T-helper 1 cell treated with Interleukin-12 subunit alpha and Interleukin-12 subunit beta and Interleukin-4 antibody, amounts not matched to agents 30 ng/mL and 1 ng/mL, for 36 hours (primary cell): ENCODE results near the gene ADORA2A. TPM values are rescaled to one million over a fixed set of nuclear protein-coding genes. Genes with fewer than 3 reads are reported as not detected.

Experiments
- intact Hi-C: fragments of 100-400 bp; cut with micrococcal nuclease; formaldehyde crosslinking; loops from one replicate; pipeline ENCODE4 v1.15.1; 2024
- total RNA-seq: library from RNA; stranded (reverse); gene quantifications from 2 replicates; pipeline ENCODE4 v1.2.3, GENCODE V29; 2022

ADORA2A gene
- total RNA-seq, 1 donor from 2014 or later: 22.2 TPM

DNA sequence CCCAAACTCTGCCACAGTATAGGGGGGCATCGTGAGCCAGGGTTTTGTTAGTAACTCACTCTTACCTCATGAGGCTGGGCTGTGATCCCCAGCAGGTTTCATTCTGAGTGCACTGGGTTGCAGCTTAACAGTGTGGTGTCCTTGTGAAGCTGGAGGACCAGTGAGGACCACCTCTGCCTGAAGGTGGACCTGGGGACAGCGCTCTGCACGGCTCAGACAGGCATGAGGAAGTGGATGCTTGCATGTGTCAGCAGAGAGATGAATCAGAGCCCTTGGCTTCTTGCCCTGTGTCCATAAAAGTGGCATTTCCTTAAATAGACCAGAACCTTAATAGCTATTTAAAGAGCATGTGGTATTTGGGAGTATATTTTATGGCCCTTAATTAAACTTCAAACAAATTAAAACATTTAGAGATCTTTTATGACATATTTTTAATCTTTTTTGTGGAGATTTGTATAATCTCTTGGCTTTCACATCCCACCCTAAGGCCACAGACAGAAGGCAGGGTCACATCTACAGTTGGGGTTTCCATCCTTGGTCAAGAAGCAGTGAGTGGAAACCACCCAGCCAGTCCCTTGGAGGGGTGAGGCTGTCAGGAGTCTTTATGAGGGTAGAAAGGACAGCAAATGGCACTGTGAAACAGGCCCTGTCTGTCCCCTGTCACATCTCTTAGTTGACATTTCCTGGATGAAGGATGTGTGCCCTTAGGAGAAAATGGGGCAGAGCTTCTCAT, 24.8 kb upstream of the ADORA2A start:
- intact Hi-C loops: no loop called here

DNA sequence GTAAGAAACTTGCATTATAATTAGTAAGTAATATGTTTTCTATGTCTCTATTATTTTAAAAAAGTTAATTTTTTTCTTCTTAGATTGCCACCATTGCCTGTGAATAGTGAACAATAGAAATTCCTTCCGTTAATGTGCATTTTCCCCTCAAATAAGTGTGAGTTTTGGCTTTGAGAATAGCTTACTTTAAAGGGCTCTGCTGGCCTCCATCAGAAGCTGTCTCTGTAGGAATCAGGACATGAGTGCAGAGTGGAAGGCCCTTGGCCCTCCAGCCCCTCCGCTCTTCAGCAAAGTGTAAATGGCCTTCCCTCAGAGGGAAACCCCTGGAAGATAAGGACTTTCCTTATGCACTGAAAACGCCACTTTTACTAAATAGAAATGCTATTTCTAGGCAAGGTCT, 24.1 kb upstream of the ADORA2A start:
- intact Hi-C loops: no loop called here

DNA sequence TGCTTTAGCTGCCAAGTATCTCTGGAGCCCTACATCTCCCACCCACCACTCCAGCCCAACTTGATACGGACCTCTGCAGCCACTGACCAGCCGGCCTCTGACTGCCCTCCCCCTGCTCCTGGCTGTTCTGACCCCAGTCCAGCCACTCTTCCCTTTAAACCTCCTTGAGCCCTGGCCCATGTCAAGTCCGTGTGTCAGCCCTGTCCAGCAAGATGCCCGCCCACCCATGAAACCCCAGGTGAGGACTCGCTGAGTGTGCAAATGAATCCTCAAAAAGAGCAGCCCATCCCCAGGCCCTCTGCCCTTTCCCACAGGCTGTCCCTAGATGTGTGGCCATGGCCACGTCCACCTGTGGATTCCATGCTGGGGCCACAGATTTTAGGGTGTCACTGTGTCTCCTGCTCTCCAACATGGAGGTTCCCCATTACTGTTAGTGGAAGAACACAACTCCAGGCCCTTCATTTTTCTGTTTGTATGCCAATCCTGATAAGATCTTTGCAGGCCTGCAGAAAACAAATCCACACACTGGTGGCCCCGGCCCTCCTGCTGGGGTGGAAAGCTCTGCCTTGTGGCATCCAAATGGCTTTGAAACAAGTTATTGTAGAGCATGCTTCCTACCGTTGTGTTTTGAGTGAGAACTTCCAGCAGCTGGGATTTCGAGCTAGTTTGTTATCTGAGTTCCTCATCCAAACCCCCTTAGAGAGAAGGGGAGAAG, 22.7 kb upstream of the ADORA2A start:
- intact Hi-C loops: no loop called here

DNA sequence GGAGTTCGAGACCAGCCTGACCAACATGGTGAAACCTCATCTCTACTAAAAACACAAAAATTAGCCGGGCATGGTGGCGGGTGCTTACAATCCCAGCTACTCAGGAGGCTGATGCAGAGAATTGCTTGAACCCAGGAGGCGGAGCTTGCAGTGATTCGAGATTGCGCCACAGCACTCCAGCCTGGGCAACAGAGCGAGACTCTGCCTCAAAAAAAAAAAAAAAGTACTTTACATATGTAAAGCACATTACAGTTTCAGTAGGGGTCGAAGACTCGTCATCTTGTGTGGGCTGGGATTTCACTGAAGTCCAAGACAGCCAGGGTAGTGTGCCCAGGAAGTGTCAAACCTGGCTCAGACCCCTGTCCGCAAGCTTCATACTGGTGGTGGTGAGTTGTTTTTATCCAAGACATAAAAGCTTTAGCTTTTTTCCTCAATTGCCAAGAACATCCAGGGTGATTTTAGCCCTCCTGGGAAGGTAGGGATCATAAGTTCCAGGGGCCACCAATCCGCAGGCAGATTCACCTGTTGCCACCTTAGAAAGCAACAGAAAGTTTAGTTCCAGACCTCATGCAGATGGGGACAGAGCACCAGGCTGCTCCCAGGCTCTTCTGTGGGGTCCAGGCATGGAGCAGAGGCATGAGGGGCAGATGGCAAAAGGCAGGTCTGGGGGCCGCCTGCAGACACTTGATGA, 21.6 kb upstream of the ADORA2A start:
- intact Hi-C loops: no loop called here

DNA sequence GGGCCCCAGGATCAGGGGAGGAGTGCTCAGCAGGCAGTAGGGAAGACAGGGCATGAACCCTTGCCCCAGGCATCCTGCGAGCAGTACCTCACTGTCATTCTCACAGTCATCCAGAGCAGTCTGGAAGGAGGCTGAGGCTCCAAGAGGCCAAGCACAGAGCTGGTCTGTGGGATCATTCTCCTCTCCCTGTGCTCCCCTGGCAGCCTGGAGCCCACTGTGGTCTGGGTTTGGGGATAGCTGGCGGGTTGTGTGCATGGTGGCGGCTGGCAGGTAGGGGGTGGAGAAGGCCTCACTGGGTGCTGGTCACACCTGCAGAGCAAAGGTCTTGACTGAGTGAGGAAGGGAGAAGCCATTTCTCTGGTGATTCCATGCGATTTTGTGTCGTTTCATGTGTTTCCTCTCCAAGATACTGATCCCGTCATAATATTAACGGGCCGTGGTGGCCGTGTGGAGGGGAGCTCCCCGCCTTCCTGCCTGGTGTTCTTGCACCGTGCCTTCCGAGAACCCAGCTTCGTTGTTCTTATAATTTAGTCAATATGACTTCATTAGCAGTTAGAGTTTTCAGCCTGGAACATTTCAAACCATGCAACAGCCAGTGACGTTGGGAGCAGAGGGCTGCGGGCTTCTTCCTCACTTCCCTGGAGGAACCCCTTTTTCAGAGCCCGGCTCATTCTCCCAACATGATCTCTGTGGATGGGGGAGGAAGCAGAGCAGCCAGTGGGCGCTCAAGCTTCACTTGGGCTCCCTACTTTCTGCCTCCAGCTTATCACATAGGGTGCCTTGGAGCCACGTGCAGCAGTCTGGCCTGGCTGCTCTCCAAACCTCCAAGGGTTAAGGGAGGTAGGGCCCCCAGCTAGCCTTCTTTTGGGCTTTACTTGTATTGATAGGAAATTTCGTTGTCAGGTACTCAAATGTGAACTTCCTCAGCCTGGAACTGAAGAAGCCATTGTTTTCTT, 20.8 kb upstream of the ADORA2A start:
- intact Hi-C loops: no loop called here

DNA sequence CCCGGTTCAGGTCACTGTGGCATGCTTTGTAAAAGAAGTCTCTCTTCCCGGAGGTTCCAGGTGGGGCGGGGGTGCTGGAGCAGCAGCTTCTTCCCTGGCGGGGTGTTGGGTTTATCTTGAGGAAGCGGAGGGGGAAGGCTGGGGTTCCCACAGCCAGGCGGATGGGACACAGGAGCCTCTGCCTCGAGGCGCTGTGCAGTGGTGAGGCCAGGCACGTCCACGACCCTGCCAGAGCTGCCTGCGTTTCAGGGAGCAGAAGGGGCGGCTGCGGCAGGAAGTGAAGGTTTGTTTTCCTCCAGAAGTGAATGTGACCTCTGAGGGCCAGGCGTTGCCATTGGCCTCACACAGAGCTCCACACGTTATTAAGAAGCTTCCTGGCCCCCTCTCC, 20.1 kb upstream of the ADORA2A start:
- intact Hi-C loops: no loop called here

DNA sequence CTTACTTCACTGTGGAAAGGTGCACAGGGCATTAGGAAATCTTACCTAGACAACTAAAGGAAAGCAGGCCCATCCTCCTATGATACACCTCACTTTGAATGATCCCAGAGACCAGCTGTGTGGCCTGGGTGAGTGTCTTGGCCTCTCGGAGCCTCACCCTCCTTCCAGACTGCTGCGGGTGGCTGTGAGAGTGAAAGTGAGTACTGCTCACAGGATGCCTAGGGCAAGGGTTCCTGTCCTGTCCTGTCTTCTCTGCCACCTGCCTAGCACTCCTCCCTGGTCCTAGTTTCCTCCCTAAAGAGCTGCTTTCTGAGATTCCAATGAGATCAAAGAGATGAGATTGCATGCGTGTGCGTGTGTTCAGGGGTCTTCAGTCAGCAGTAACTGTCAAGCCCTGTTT, 19.5 kb upstream of the ADORA2A start:
- intact Hi-C loops: no loop called here

DNA sequence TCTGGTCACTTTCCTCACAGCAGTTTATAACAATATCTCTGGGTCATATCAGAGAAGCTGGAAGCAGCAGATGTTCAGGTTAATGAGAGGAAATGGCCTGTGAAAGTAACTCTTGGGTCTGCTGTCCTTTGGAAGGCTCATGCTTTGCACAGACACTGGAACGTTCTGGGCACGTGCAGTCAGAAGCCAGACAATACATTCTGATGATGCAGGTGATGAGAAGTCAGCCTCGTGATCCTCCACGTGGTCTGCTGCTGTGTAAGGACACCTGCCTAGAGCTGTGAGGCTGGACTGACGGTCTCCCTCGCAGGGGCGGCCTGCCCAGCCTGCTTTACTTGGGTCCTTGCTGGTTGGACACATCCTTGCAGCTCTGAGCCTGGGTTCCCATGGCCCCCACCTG, 18.8 kb upstream of the ADORA2A start:
- intact Hi-C loops: no loop called here

DNA sequence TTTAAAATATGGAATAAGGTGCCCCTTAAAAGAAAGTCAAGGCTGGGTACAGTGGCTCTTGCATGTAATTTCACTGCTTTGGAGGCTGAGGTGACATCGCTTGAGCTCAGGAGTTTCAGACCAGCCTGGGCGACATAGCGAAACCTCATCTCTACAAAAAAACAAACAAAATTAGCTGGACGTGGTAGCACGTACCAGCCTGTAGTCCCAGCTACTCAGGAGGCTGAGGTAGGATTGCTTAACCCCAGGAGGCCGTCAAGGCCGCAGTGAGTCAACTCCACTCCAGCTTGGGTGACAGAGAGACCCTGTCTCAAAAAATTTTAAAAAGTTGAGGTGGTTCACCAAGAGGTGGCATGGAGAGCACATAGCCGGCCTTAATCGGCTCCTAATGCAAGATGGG, 17.7 kb upstream of the ADORA2A start:
- intact Hi-C loops: no loop called here

DNA sequence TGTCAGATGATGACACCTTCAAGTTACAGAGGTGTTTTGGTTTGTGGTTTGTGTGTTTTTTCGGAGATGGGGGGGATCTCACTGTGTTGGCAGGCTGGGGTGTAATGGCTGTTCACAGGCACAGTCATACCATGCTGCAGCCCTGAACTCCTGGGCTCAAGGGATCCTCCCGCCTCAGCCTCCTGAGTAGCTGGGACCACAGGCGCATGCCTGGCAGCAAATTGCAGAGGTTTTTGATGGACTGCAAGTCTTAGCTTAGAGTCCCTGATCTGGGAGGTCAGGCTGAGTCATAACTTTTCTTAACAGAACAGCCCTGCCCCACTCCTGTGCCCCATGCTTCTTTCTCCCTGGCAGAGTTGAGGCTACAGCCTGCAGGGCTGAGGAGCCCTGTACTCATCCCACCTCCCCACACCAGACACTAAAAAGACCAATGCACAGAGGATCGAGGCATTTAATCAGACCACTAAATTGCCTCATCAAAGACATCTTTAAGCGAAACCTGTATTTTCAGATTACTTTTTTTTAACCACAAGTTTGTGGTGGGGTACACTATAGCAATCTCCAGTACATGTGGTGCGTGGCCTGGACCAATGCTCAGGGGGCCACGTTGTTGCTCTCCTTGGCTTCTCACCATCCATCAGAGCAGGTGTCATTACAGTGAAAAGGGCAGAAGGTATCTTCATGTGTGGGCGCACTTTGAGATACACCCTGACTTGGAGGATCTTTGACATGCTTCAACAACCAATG, 17.1 kb upstream of the ADORA2A start:
- intact Hi-C loops: no loop called here

DNA sequence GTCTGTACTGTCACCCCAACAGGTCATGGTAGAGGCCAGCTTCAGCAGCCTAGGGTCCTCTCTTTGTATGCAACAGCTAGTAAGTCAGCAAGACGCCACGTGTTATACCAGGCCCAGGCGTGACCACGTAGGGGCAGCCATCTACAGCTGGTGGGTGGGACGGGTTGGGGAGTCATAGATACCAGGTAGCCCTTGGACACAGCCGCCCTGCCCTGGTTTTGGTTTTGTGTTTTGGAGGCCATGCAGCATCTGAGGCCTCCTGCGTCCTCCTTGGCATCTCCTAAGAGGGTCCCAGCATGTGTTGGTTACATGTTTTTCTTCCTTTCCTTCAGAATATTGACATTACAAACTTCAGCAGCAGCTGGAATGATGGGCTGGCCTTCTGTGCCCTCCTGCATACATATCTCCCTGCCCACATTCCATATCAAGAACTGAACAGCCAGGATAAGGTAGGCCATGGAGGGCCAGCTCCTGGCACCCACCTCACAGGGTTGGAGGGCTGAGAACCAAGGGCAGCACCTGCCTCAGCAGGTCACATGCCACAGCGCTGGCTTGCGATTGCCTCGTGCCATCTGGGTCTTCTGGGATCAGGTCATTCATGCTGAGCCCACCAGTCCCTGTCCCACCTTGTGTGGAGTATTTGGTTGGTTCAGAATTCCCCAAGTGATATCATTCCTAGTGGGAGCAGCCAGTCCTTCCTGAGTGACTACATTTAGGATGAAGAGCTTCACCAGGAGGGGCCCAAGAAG, 16.0 kb upstream of the ADORA2A start:
- intact Hi-C loops: no loop called here

DNA sequence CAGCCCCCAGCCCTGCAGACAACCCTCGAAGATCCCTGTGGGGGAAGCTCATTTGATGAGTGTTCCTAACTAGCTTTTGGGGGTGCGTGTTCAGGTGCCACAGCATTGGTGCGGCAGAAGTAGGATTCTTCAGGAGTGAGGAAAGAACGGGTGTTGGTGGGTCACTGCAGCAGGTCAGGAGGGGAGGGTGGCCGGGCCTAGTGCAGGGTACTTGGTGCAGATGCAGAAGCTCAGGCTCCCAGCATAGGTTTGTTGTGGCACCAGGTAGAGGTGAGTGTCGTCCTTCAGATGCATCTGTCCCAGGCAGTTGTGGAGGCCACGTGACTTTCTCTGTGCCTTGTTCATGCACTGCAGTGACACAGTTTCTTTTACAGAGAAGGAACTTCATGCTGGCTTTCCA, 15.1 kb upstream of the ADORA2A start:
- intact Hi-C loops: no loop called here

DNA sequence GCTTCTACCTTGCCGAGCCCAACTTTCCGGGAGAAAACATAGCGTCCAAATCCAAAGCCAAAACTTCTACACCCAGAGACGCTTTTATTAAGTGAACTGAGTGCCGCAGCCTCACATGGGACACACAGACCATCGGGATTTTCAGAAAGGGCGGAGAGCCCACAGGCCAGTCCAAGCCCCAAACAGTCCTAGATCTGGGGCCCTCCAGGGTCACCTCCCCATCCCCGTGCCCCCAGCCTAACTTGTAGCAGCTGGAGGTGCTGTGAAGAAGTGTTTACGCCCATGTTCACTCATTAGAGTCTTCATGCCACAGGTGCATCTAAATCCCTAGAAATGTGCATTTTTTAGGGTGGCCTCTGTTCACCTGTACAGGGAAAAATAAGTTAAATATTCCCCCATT, 14.1 kb upstream of the ADORA2A start:
- intact Hi-C loops: no loop called here

DNA sequence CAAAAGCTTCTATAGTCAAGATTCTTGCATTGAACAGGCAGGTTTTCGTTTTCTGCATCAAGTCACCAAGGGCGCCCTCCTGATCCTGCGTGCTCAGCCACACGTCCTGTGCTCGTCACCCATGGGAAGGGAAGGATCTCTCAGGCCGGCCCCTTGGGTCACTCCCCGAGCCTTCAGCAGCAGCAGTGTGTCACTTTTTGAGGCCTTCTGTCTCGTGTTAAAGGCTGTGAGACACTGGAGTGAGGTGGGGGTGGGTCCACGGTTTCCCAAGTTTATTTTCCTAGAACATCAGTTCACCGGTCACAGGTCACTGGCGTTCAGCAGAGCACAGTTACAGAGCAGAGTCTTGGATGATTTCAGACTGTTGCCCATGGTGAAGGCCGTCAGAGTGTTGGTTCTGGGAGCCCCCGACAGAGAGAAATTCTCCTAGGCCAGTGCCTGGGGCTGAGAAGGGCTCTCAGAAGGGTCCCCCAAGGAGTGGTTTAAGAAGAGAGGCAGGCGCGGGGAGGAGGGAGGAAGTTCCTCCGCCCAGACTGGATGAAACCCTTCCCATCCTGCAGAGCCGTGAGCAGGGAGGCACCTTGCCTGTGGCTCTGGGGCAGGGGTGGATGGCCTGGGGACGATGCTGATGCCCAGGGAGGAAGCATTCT, 13.5 kb upstream of the ADORA2A start:
- intact Hi-C loops: no loop called here

DNA sequence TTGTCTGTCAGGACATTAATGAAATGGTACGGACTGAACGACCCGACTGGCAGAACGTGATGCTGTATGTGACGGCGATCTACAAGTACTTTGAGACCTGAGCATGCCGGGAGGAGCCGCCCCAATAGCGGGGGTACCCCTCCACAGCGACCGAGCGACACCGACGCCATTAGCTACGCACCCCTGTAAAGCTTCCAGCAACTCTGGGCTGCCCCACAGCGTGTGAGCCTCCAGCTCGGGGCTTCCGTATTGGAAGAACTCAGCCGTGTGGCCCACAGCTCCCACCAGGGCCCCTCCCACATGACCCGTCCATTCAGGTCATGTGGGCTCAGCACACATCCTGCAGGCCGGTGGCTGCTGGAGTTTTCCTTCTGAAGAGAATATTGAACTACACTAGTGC, 12.9 kb upstream of the ADORA2A start:
- intact Hi-C loops: no loop called here

DNA sequence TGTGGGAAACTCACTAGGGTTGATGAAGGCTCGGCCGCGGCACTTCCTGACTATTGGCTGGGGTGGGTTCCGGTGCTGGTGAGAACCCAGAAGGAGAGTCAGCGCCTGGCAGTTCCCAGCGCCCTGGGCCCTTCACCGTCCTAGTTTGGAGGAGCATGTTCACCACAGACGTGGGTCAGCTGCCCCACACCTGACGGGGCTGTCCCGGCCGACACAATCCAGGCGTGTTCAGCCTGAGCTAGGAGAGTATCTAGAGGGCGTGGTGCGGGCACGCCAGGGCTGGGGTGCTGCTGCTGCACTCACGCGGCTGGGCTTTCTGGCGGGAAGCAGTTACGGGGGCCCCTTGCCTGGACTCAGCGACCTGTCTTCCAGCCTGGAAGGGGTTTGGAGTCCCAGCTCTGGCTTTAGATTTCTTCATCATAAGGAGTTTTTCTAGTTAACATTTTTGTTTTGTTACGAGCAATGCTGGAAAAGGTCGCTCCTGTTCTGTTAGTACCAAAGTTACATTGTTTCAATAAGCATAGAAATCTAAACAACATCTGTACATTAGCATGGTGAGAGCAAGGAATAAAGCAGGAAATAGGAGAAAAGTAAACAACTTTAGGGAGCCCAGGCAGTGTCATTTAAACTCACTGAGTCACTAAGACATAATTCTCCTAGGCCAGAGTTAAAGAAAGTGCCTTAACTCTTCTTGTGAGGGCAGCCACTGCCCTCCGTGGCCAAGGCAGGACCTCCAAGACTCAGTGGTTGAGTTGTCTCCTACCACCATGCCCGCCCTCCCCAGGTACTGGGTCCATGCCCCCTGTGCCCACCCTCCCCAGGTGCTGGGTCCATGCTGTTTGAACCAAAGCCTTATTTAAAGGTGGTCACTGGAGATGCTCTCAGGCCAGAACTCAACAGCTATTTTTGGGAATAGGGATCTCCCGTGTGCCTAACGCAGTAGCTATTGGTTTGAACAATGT, 12.1 kb upstream of the ADORA2A start:
- intact Hi-C loops: no loop called here

DNA sequence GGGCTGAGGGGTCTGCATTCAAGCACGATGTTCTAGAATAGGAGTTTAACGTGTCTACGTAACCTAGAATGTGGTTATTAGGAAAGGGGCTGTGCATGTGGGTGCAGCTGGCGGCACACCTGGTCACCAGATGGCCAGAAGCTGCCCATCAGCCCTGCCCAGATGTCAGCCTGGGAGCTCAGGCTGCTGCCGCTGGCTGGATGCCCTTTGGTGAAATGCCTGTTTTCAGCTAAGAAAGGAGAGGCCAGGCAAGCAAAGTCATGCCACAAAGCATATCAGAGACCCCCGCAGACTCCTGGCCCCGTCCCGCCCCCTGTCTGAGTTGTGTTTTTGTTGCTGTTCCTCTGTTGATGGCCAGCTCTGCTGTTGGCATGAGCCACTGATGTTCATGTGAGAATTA, 11.3 kb upstream of the ADORA2A start:
- intact Hi-C loops: no loop called here

DNA sequence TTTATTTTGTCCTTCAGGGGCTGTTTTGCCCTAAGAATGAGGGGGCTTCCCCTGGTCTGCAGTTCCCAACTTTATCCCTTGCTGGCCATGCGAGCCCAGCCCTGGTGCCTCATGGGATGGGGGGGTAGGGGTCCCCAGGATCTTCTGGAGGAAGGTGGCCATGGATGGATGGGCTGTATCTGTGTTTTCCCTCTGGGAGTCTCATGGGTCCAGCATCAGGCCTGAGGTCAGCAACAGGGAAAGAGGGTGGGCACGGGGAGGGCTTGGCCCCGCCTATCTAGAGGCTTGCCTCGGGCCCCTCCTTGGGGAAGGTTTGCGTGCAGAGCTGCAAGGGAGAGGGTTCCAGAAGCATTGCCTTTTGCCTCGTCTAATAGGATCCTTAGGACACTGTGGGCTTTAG, 10.8 kb upstream of the ADORA2A start:
- intact Hi-C loops: no loop called here
